Heart right ventricle (tissue), 16 donors: ENCODE data around the gene OR52E4. TPM values are rescaled to one million over a fixed set of nuclear protein-coding genes. Genes with fewer than 3 reads are reported as not detected.

Experiments
- ATAC-seq, 8 donors: fragments of 200-7000 bp; cut with Tn5 transposase; one replicate each; pipeline ENCODE4 v1.9.1; 2020; ENCODE audit warnings: mild to moderate bottlenecking in 8 of 8, moderate library complexity in 8 of 8, moderate number of reproducible peaks in 1 of 8
- DNase-seq, 2 donors: peaks; one replicate each; pipeline ENCODE4 v3.0.0-alpha.2; 2020
- H3K27ac ChIP-seq, 10 donors: fragments of 200-600 bp; sonication (generic) in 2 of 10; one replicate each; pipeline versions ENCODE4 v1.5.0 to v1.8.0; 2020 to 2022; ENCODE audit warnings: mild to moderate bottlenecking in 3 of 10
- H3K27me3 ChIP-seq, 7 donors: fragments of 200-600 bp; one replicate each; pipeline ENCODE4 v1.8.0; 2021 to 2022; ENCODE audit warnings: mild to moderate bottlenecking in 2 of 7
- H3K36me3 ChIP-seq, 9 donors: fragments of 200-600 bp; sonication (generic) in 1 of 9; one replicate each; pipeline versions ENCODE4 v1.5.0 to v1.8.0; 2020 to 2022; ENCODE audit warnings: mild to moderate bottlenecking in 2 of 9
- H3K4me1 ChIP-seq, 9 donors: fragments of 200-600 bp; sonication (generic) in 1 of 9; one replicate each; pipeline versions ENCODE4 v1.5.0 to v1.8.0; 2020 to 2022; ENCODE audit warnings: mild to moderate bottlenecking in 4 of 9
- H3K4me3 ChIP-seq, 10 donors: fragments of 200-600 bp; sonication (generic) in 2 of 10; one replicate each; pipeline versions ENCODE4 v1.5.0 to v1.8.0; 2020 to 2022; ENCODE audit warnings: mild to moderate bottlenecking in 7 of 10, moderate library complexity in 2 of 10
- H3K9me3 ChIP-seq, 11 donors: fragments of 200-600 bp in 10 of 11; sonication (generic) in 2 of 11; one replicate each; pipeline versions ENCODE4 v1.5.0 to v1.8.0; 2013 to 2022; ENCODE audit warnings: mild to moderate bottlenecking in 2 of 11, control low read depth in 1 of 11, moderate library complexity in 1 of 11
- WGBS, 2 donors: extraction: QIAGEN DNeasy Blood & Tissue Kit; methylation state at CpG; one replicate each; pipeline ENCODE4 v1.1.7; 2013; ENCODE audit warnings: inconsistent platforms in 1 of 2; 5-methylcytosine and 5-hydroxymethylcytosine counted together
- intact Hi-C, 10 donors: fragments of 100-400 bp; cut with DNase I; formaldehyde crosslinking; loops; one replicate each; pipeline versions ENCODE4 v1.11.1 to v1.14.2; 2022
- polyA plus RNA-seq, 2 donors: library from polyadenylated mRNA; stranded (reverse); fragments of 200-250 nt; gene quantifications; one replicate each; pipeline ENCODE4 v1.2.3, GENCODE V29; 2013
- total RNA-seq, 10 donors: library from RNA; stranded (reverse); fragmentation: NEBNext Ultra II Directional in 3 of 10; extraction: Animal tissue kit (Norgen Biotek cat#: 25700) in 3 of 10; gene quantifications; one replicate each; pipeline versions ENCODE4 v1.2.1 to v1.2.4, GENCODE V29; 2021 to 2023
- TF ChIP-seq, protein P1 (sequence below), 9 donors: fragments of 200-600 bp; sonication (generic) in 2 of 9; IDR thresholded peaks; one replicate each; pipeline versions ENCODE4 v1.5.0 to v1.8.0; 2021 to 2022; ENCODE audit warnings: antibody characterized with exemption in 9 of 9, mild to moderate bottlenecking in 5 of 9, moderate library complexity in 1 of 9
- donor health status: Arrhythmogenic right ventricular cardiomyopathy.
- donor health status: ischemic (EF 13 %, LVEDD 7.1; RV severe dilation, severe dysfunction).
- donor health status: healthy with polysubstance abuse.
- donor health status: DM: no; HTN: yes; CAD: no.
- donor health status: DM: no; HTN: no; CAD: no.
- donor health status: ischemic (EF 25% LVEDD 6.9; RV normal size, moderate dysfunction).
- donor health status: ischemic (EF 25% LVEDD 5.7; RV mildly dilated, moderate dysfunction).
- donor health status: healthy.
- donor health status: DM: yes; HTN: yes; CAD: no.
- donor health status: Ischemic cardiomyopathy.
- donor health status: ischemic (EF 35%, LVEDD 5.7; RV mildly dilated, moderate dysfunction).
- donor health status: nonischemic (EF 11% LVEDD 7.7; RV severe dilation, severe dysfunction).
- donor health status: DM: yes; HTN: yes; CAD: no.
- donor health status: PGD.
- donor health status: ischemic (EF 29% LVEDD 5.4; RV normal size, mild dysfunction).
- donor health status: nonischemic (EF 23%, LVEDD 6.1; RV moderate dilation, normal function).

Gene OR52E4
- total and polyA plus RNA-seq, 12 donors: not detected

DNA sequence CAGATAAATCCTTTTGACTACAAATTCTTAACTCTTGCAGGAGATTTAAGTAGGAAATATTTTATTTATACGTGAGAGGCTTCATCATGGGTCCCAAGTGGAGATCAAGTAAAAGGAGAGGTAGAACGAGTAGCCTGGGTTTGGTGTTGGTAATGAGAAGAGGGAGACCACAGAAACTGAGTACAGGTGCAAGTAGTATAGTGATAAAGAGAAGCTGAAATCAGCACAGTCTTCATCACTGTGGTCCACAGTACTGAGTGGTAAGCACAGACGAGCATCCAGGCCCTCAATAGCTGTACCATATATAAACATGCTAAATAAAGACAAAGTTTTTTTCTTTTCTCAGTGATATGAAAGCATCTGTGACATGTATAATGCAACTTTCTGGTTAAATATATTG lies 6.7 kb downstream of the OR52E4 start:
- Histone ChIP-seq H3K4me1 (no peaks in the 10 kb centered on the region), H3K27ac (no peak overlapping the region), H3K36me3 (no peaks in the 10 kb centered on the region), H3K27me3 (peaks cover 0 to 11% (median 0%) of the 10 kb centered on the region in 7 donors), H3K9me3 (no peaks in the 10 kb centered on the region), H3K4me3 (no peak overlapping the region)
- TF ChIP-seq, protein P1, sequence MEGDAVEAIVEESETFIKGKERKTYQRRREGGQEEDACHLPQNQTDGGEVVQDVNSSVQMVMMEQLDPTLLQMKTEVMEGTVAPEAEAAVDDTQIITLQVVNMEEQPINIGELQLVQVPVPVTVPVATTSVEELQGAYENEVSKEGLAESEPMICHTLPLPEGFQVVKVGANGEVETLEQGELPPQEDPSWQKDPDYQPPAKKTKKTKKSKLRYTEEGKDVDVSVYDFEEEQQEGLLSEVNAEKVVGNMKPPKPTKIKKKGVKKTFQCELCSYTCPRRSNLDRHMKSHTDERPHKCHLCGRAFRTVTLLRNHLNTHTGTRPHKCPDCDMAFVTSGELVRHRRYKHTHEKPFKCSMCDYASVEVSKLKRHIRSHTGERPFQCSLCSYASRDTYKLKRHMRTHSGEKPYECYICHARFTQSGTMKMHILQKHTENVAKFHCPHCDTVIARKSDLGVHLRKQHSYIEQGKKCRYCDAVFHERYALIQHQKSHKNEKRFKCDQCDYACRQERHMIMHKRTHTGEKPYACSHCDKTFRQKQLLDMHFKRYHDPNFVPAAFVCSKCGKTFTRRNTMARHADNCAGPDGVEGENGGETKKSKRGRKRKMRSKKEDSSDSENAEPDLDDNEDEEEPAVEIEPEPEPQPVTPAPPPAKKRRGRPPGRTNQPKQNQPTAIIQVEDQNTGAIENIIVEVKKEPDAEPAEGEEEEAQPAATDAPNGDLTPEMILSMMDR (IDR thresholded peaks at IDR 0.05): no peak
- DNase-seq: no peak
- intact Hi-C loops: no loop called here
- WGBS, 2 donors: 60 to 65% methylated on average over 3 of the region's 3 CpGs
- no peak for ATAC-seq

DNA sequence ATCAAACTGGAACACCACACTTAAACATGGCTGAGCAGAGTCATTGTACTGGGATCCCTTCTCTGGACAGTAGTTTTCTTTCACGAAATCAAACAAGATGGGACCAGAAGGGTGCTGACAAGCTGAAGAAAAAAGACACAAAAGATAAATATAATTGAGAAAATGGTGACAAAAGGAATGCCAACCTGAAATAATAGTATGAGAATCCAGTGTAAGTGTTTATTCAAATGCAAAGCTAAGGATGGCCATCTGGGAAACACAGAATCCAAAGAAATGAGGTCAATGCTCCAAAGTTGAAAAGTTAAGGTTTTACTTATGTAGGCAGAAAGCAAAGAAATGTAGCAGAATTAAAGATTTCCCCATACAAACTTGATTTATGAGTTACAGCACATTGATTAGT lies 7.2 kb downstream of the OR52E4 start:
- Histone ChIP-seq H3K4me3 (no peak overlapping the region), H3K36me3 (no peaks in the 10 kb centered on the region), H3K4me1 (no peaks in the 10 kb centered on the region), H3K9me3 (no peaks in the 10 kb centered on the region), H3K27me3 (peaks cover 0 to 11% (median 0%) of the 10 kb centered on the region in 7 donors), H3K27ac (no peak overlapping the region)
- DNase-seq (no peak), ATAC-seq (no peak)
- TF ChIP-seq, protein P1 (IDR thresholded peaks at IDR 0.05): no peak
- intact Hi-C loops: no loop called here
- 55 to 63% methylated on average over 1 of the region's 1 CpG for WGBS, 2 donors

DNA sequence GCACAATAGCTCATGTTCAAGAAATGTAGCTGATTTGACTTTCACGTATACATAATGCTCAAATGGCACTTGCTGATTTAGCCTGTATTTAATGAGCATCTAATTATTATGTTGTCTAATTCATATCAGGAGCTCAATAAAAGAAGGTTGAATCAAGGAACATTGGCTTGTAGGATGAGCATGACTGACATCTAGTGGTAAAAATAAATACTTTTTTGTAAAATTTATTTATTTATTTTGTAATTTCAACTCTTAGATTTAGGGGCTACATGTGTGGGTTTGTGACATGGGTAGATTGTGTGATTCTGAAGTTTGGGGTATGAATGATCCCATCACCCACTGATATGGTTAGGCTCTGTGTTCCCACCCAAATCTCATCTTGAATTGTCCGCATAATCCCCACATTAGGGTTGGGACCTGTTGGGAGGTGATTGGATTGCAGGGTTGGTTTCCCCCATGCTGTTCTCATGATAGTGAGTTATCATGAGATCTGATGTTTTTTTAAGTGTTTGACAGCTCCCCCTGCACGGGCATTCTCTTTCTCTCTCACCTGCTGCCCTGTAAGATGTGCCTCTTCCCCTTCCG lies 10.9 kb downstream of the OR52E4 start:
- ATAC-seq (no peak), DNase-seq (no peak)
- H3K27me3 ChIP-seq: peaks cover 0 to 5% (median 0%) of the 10 kb centered on the region in 7 donors
- H3K27ac ChIP-seq: no peak overlapping the region
- TF ChIP-seq, protein P1 (IDR thresholded peaks at IDR 0.05): peak; percentile 19 to 65 (median 52)
- H3K4me1 ChIP-seq: no peaks in the 10 kb centered on the region
- intact Hi-C loops: no loop called here
- H3K9me3 ChIP-seq: no peaks in the 10 kb centered on the region
- WGBS, 2 donors: 57 to 64% methylated on average over 4 of the region's 4 CpGs
- no peak overlapping the region for H3K4me3 ChIP-seq
- no peaks in the 10 kb centered on the region for H3K36me3 ChIP-seq

DNA sequence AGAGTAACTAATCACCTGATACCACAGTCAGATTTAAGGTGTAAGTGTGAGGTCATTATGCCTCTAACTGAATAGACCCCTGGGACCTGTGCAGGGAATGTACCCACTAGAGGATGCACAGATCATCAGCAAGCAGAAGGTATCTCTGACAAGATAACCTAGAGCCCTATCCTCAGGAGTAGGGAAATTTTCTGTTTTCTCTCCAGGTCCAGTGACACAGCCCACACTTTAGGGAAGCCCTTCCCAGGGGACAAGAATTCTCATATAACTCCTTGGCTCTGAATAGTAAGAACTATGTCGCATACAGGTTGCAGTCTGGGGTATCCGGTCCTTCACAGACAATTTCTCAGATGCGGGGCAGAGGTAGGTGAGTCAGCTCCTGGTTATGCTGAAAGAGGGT lies 12.5 kb downstream of the OR52E4 start, which contains the start of gene OR52E5:
TSS of gene OR52E5 (plus strand) at position 301 of the 400 bp plus-strand sequence. CDS start 7,569 bp downstream, outside the sequence.
- DNase-seq (no peak), ATAC-seq (no peak)
- TF ChIP-seq, protein P1 (IDR thresholded peaks at IDR 0.05): no peak
- no peak within 1 kb of the TSS for H3K4me3 ChIP-seq
- intact Hi-C loops: no loop called here
- WGBS, 2 donors: 83 to 87% methylated on average over 3 of the region's 3 CpGs
- no peaks in the 10 kb centered on the region for H3K9me3 ChIP-seq
- H3K27me3 ChIP-seq: peaks cover 0 to 5% (median 0%) of the 10 kb centered on the region in 7 donors
- H3K4me1 ChIP-seq: no peaks in the 10 kb centered on the region
- no peaks in the 10 kb centered on the region for H3K36me3 ChIP-seq
- H3K27ac ChIP-seq: no peak within 1 kb of the TSS
